Left ventricle myocardium superior (tissue), 1 donor: ENCODE data around the gene ACKR4. TPM values are rescaled to one million over a fixed set of nuclear protein-coding genes. Genes with fewer than 3 reads are reported as not detected.
"Not testable (repeated sequence)": the region's sequence is repeated elsewhere in the genome, so short reads cannot be mapped to it uniquely, and the experiment has no call there.

ENCODE experiments used
- ATAC-seq: fragments of 200-7000 bp; cut with Tn5 transposase; one replicate; pipeline ENCODE4 v1.9.1; 2020; ENCODE audit warnings: mild to moderate bottlenecking, moderate library complexity
- DNase-seq: peaks from one replicate; pipeline ENCODE4 v3.0.0-alpha.2; 2020
- intact Hi-C: fragments of 100-400 bp; cut with micrococcal nuclease; formaldehyde crosslinking; loops from one replicate; pipeline ENCODE4 v1.11.0; 2022
- long read RNA-seq: library from polyadenylated mRNA; unstranded; transcript quantifications from one replicate; pipeline ENCODE4 v2.0.0, GENCODE V29; 2021
- total RNA-seq: library from RNA; stranded (reverse); fragmentation: NEBNext Ultra II Directional; extraction: Animal tissue kit (Norgen Biotek cat#: 25700); gene quantifications from one replicate; pipeline ENCODE4 v1.2.1, GENCODE V29; 2021
- donor health status: DM: no; HTN: yes; CAD: no; lungs with severe emphysema.

Gene ACKR4
- total RNA-seq = 1.4 TPM
- long read RNA-seq, partial matches to known transcripts = 0 of 1 reads
- long read RNA-seq, other reads (novel, unspliced or antisense) = 1 of 1 reads

DNA sequence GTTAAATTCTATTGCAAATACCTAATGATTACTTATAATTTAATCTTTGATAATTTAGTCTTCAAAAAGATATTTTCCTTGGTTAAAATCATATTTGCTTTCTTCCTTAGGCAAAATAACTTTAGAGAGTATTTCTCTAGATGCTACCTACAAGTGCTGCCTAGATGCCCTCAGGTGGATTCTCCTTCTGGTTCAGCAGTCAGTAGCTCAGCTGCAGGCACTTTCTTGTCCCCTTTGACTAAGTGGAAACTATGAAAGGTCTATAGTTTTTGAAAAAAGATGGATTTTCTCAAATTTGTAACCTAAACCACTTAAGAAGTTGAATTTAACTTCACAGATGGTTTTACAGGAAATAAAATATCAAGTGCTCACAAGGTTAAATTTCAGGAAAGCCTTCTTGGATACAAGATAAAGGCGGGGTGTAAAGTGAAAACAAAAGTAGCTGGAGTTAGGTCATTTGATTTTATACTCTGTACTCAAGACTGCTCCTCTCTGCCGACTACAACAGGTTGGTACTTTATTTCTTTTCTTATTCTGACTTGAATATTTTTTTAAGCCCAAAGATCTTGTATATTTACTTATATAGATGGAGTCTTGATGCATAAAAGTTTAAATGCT, at the start of gene ACKR4:
ACKR4 (plus strand) TSS at position 455 of the 618 bp plus-strand sequence. CDS start 3,128 bp downstream, outside the sequence.
- DNase-seq = no peak
- ATAC-seq = peak; percentile 61
- intact Hi-C loops = no loop called here

DNA sequence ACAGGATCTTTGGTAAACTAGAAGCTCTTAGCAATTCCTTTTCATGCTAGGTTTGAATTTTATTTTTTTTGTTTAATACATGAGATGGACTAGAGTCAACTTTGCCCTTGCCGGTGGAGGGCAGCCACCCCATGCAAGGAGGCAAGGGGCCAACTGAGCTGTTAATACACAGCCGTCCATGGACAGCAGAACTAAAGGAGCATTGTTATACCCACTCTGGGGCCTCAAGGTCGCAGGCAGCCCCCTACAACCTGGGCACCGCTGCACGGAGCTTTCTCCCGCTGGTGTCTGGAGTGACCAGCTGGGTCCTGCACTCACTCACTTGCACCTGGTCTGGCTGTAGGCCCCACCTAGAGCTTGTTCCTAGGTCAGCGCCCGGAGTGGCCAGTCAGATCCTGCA, 47.9 kb upstream of the ACKR4 start:
- DNase-seq (no peak), ATAC-seq (no peak)
- intact Hi-C loops = no loop called here

DNA sequence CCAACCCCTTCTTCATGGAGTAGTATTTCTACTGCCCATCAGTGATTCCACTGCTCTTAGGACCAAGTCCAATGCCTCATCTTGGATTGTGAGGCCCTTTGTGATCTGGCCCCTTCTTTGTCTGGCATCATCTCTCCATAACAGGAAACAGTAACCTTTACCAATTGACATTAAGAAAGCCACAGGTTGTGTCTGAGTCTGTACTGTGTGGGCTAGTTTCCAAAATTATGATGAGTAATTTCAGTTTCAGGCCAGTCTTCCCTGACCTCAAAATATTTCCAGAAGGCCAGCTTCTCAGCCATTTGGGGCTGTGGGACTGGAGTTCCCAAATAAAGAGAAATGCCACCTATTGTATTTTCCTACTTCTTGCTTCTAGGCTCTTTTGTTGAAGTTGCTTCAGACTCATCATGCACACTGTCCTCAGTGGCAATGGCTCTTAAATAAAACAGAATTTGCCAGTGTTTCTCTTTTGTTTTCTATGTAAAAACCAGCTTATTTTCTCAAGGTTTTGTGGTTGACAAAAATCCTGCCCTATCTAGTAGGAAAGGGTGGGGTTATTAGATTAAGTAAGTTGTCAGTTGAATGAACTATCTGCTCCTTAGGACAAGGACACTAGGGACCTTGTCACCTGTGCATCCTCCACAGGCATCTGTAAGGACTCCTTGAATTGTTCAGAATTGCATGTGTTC, 47.0 kb upstream of the ACKR4 start:
- intact Hi-C loops = no loop called here
- peak; percentile 37 for ATAC-seq
- no peak for DNase-seq

- intact Hi-C loops = no loop called here
- ATAC-seq (peak; percentile 44), DNase-seq (no peak)
These were observed 46.3 kb upstream of the ACKR4 start for GRCh38 chr3:132550579-132551305.

DNA sequence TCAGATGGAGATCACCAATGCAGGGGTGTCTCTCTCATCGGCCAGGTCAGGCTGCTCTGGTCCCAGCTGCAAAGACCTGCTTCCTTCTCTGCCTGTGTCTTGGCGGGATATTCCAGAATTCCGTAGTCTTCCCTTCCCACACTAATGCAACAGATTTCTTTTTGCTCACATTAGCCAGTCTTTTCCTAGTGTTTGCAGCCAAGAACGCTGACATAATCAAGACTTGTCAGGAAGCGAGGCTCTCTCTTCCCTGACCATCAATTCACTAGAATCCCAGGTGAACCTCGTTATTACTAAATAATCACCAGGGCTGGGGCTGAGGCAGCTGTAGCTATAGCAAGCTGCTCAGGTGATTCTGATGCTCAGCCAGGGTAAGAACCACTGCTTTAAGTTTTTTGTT, 43.2 kb upstream of the ACKR4 start:
- peak; percentile 50 for ATAC-seq
- DNase-seq = no peak
- intact Hi-C loops = no loop called here

DNA sequence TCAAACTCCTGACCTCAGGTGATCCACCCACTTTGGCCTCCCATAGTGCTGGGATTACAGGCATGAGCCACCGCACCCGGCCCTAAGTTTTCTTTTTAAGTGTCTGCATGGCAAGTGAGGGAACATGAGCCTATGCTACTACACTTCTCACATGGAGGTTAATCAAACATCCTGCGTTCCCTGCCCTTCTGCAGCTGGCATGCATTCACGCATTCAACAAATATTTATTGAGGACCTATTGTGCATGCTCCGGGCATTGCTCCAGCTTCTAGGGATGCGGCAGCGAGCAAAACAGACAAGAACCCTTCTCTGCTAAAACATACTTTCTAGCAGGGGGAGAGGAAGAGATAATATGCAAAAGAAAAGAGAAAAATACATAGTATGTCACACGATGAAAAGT, 42.6 kb upstream of the ACKR4 start:
- ATAC-seq = no peak
- no peak for DNase-seq
- intact Hi-C loops = no loop called here

DNA sequence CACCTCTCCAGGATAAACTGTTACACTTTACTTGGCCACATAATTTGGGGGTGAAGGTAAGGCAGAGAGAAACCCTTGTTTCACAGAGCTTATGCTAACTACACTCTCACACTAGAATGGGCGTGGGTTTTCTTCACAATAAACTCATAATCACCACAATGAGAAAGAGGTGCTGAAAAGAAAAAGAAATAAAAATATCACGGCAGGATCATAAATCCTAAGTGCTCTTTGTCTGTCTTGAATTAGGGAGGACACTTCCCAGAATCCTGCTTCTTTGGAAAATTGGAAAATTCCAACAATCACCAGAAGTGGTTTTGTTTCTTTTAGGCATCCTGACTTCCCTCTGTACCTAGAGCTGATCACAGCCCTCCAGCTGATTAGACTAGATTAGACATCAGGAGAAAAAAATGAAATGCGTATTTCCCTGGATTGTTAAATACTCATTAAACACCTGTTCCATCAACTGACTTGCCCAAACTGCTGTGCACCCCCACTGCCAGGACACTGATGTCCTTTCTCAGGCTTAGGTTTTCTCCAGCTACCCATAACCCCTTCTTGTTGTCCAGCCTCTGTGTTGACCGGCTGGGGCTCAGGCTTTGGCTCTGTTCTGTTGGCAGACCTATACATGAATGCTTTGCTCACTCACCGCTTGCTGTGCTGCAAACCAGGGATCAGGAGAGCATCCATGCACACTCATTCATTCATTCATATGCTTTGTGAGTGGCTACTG, 41.6 kb upstream of the ACKR4 start:
- DNase-seq (no peak), ATAC-seq (no peak)
- intact Hi-C loops = no loop called here

DNA sequence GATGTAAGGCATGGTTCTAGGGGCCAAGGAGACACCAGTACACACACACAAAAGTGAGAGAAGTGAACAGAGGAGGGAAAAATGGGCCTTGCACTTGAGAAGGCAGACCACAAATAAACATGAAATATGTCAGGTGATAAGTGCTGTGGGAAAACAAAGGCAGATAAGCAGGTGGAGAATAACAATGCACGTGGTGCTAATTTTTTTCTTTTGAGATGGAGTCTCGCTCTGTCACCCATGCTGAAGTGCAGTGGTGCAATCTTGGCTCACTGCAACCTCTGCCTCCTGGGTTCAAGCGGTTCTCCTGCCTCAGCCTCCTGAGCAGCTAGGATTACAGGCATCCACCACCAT, 41.1 kb upstream of the ACKR4 start:
- ATAC-seq, intact Hi-C loops, DNase-seq: not testable (repeated sequence)

DNA sequence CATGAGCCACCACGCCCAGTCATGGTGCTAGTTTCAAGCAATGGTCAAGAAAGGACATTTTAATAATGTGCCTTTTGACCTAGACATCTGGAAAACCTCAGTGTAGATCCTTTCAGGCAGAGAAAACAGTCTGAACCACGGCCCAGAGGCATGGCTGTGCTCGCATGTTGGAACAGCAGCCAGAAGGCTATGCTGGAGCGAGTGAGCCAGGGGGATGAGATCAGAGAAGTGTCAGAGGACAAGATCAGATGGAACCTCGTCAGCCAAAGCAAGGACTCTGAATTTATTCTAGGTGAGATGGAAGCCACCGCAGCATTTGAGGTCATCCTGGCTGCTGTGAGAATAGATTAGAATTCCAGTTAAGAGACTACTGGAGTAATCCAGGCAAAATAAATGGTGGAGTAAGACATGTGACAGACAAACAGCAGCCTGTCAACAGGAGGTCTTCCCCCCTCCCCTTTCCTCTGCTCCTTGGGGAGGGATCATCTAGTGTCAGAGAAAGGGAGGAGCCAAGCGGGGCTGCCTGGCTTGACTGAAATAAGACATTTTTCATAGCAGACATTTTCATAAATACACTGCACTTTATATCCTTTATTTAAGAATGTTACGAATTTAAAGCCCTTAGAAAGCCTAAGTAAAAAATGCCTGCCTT, 40.4 kb upstream of the ACKR4 start:
- intact Hi-C loops = no loop called here
- DNase-seq (peak; percentile 78), ATAC-seq (peak; percentile 93)

DNA sequence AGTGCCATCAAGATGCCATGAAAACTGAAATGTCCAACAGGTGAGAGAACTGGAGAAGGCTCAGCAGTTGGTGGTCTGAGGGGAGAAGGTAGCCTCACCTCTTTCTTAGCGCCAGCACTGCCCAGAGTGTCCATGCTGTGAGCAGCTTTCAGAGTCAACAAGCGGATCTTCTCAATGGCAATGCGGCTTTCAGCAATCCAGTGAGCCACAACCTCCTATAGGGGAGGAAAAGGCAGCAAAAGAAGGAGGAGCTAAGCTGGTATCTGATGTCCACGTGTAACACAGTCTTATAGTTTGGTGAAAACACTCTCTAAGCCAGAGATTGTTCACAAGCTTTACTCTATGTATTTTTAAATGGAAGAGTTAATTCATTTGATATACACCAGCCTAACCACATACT, 36.1 kb upstream of the ACKR4 start:
- intact Hi-C loops = no loop called here
- no peak for ATAC-seq
- no peak for DNase-seq

GRCh38 chr3:132563420-132564069, 33.5 kb upstream of the ACKR4 start:
- ATAC-seq = no peak
- intact Hi-C loops = no loop called here

DNA sequence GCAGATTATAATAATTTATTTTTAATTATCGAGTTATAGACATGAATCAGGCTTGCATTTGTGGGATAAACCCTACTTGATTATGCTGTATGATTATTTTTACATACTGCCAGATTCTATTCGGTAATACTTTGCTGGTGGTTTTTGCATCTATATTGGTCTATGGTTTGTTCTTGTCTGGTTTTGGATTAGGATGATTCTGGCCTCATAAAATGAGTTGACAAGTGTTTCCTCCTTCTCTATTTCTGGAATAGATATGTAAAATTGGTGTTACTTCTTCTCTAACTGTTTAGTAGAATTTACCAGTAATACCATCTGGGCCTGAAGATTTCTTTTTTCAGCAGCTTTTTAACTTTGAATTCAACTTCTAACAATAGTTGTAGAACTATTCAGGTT, 33.0 kb upstream of the ACKR4 start:
- no peak for ATAC-seq
- DNase-seq = no peak
- intact Hi-C loops = no loop called here

More at GRCh38 chr3:132563420-132564069, 33.5 kb upstream of the ACKR4 start:
- no peak for DNase-seq

DNA sequence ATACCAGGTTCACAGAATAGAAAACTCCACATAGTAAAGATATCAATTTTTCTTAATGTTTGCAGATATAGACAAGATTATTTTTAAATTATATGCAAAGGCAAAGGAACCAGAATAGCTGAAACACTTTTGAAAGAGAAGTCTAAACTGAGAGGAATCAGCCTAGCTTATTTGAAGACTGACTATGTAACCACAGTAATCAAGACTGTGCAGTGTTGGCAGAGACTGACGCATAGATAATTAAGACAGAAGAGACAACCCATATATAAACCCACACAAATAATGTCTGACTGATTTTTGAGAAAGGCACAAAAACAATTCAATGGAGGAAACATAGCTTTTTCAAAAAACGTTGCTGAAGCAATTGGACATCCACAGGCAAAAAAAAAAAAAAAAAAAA, 28.6 kb upstream of the ACKR4 start:
- ATAC-seq = no peak
- DNase-seq = no peak
- intact Hi-C loops = no loop called here

DNA sequence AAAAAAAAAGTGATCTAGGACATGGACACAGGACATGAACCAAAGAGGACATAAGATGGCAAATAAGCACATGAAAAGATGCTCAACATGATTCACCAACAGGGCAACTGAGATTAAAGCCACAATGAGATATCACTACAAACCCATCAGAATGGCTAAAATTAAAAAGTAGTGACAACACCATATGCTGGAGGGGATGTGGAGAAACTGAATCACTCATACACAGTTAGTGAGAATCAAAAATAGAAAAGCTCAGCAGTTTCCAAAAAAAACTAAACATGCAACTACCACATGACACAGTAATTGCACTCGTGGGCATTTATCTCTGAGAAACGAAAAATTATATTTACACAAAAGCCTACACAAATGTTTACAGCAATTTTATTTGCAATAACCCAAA, 27.9 kb upstream of the ACKR4 start:
- peak; percentile 63 for ATAC-seq
- intact Hi-C loops = no loop called here
- DNase-seq = no peak

- DNase-seq = no peak
- ATAC-seq = peak; percentile 68
- intact Hi-C loops = no loop called here
These were observed 27.5 kb upstream of the ACKR4 start for GRCh38 chr3:132569580-132569979.

DNA sequence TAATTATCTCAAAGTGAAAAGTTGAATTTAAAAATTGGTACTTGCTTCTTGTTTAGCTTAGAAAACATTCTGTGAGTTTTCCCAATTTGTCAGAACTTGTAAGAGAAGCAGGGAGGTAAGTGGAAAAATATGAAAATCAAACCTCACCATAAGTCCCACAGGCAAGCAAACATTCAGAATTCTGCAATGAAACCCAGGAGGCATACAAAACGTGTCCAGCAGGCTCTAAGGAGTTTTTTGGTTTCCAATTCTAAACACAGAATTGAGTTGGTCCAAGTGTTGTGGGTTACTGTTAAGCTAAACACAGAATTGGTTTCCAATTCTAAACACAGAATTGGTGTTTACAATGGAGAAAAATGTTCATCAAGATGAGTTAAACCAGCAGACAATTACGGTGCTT, 27.1 kb upstream of the ACKR4 start:
- ATAC-seq (peak; percentile 9), DNase-seq (no peak)
- intact Hi-C loops = no loop called here

DNA sequence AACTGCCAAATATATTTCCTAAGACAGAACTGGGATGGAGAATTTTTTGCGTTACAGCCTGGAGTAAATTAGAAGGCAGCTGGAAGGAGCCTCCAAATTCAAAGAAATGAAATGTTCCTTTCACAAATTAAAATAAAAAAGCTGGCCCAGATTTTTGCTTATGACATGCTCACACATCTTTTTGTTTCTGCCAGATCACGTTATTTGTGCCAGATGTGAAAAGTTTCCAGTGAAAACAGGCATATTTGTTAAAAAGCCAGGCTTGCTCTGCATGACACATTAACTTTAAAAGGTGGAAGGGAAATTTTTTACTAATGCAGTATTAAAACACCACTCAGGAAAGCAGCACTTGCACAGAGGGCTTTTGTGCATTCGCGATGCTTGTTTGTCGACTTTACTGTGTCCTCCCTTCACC, 23.3 kb upstream of the ACKR4 start:
- intact Hi-C loops = no loop called here
- ATAC-seq (peak; percentile 65), DNase-seq (no peak)

- no peak for ATAC-seq
- intact Hi-C loops = no loop called here
- no peak for DNase-seq
These were observed 9.7 kb upstream of the ACKR4 start for GRCh38 chr3:132587401-132587800.

GRCh38 chr3:132592216-132592615, 4.9 kb upstream of the ACKR4 start:
- DNase-seq (no peak), ATAC-seq (peak; percentile 27)
- intact Hi-C loops = no loop called here
